ENCODE measurements around the gene CMTM6. TPM values are rescaled to one million over a fixed set of nuclear protein-coding genes. Genes with fewer than 3 reads are reported as not detected.
A peak's percentile ranks its signal among the peaks of the same experiment; 100 is the strongest.

CMTM6 gene
- total RNA-seq, result 10 to 100 TPM; 40.7 to 58.5 (median 48.4) TPM
- long read RNA-seq, donor 1, transcript CMTM6-201 (4 exons, 3,863 nt), result major isoform, 86 of 89 reads
- long read RNA-seq, donor 1, partial matches to known transcripts, result 0 of 89 reads
- long read RNA-seq, donor 1, other reads (novel, unspliced or antisense), result 3 of 89 reads
- long read RNA-seq, donor 2, transcript CMTM6-201 (4 exons, 3,863 nt), result major isoform, 83 of 90 reads
- long read RNA-seq, donor 2, partial matches to known transcripts, result 1 of 90 reads
- long read RNA-seq, donor 2, other reads (novel, unspliced or antisense), result 6 of 90 reads

GRCh38 chr3:32502118-32502945, at the start of gene CMTM6:
Gene CMTM6, minus strand, starts transcription at chr3:32502852. Its CDS starts 107 bp downstream, at chr3:32502745.
- TF ChIP-seq CTCF (IDR thresholded peaks at IDR 0.05), result no peak
- peak within 1 kb of the TSS; percentile 97 for H3K4me3 ChIP-seq
- H3K4me1 ChIP-seq (ENCODE audit: low read depth), result peaks cover 5% of the 10 kb centered on the region
- H3K36me3 ChIP-seq (ENCODE audit: low read depth), result no peaks in the 10 kb centered on the region
- intact Hi-C loops (cut with DNase I, micrococcal nuclease), result loop anchor here in 1 of 2 donors (10.0 kb wide), 1 partner anchor 172 kb away; no protein-coding TSS in a partner anchor
- peak; percentile 97 for ATAC-seq
- DNase-seq, result peak; percentile 83 to 90 (median 86)
- no peaks in the 10 kb centered on the region for H3K9me3 ChIP-seq

- ATAC-seq (no peak), DNase-seq (no peak)
- Histone ChIP-seq H3K36me3 (ENCODE audit: low read depth) (no peaks in the 10 kb centered on the region), H3K9me3 (no peaks in the 10 kb centered on the region), H3K4me1 (ENCODE audit: low read depth) (no peaks in the 10 kb centered on the region), H3K4me3 (no peak overlapping the region)
- no peak for TF ChIP-seq CTCF (IDR thresholded peaks at IDR 0.05)
- intact Hi-C loops (cut with DNase I, micrococcal nuclease), result no loop called here
Observed at GRCh38 chr3:32552013-32552412, 49.4 kb upstream of the CMTM6 start.

- H3K36me3 ChIP-seq (ENCODE audit: low read depth), result no peaks in the 10 kb centered on the region
- no peak for TF ChIP-seq CTCF (IDR thresholded peaks at IDR 0.05)
- H3K4me3 ChIP-seq, result no peak overlapping the region
- intact Hi-C loops (cut with DNase I, micrococcal nuclease), result no loop called here
- no peaks in the 10 kb centered on the region for H3K4me1 ChIP-seq (ENCODE audit: low read depth)
- ATAC-seq (no peak), DNase-seq (no peak)
- no peaks in the 10 kb centered on the region for H3K9me3 ChIP-seq
Observed at GRCh38 chr3:32551496-32551895, 48.8 kb upstream of the CMTM6 start.

GRCh38 chr3:32551087-32551486, 48.4 kb upstream of the CMTM6 start:
- DNase-seq (no peak), ATAC-seq (no peak)
- intact Hi-C loops (cut with DNase I, micrococcal nuclease), result no loop called here
- no peak for TF ChIP-seq CTCF (IDR thresholded peaks at IDR 0.05)
- Histone ChIP-seq H3K36me3 (ENCODE audit: low read depth) (no peaks in the 10 kb centered on the region), H3K4me1 (ENCODE audit: low read depth) (no peaks in the 10 kb centered on the region), H3K9me3 (no peaks in the 10 kb centered on the region), H3K4me3 (no peak overlapping the region)

- TF ChIP-seq CTCF (IDR thresholded peaks at IDR 0.05), result no peak
- Histone ChIP-seq H3K9me3 (no peaks in the 10 kb centered on the region), H3K36me3 (ENCODE audit: low read depth) (no peaks in the 10 kb centered on the region), H3K4me3 (no peak overlapping the region), H3K4me1 (ENCODE audit: low read depth) (no peaks in the 10 kb centered on the region)
- intact Hi-C loops (cut with DNase I, micrococcal nuclease), result no loop called here
- ATAC-seq (no peak), DNase-seq (no peak)
Observed at GRCh38 chr3:32545305-32545704, 42.7 kb upstream of the CMTM6 start.
